ENCODE data around the gene MCF2L2.

The MCF2L2 gene

DNA sequence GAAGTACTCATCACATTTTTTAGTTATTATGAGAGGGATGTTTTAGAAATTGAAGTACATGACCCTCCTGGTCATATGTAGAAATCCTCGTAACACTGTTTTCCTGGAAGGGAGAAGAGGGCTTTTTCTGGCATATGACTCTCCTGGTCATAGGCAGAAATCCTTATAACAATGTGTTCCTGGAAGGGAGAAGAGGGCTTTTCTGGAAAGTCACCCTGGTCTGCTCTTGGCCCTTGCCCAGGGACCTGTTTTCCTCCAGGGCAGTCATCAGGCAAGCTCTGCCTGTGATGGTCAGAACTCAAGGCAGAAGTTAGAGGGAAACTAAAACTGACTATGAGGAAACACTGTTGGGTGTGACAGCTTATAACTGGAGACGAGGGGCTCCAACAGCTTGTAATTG is 293.6 kb downstream of the MCF2L2 start:
- ChIA-PET CTCF (interaction anchor here (1.3 to 1.9 kb wide), 2 partner anchors 10 to 13 kb away, joined by 3 to 7 read pairs; no protein-coding TSS in a partner anchor), POLR2A (no interaction called here)
- no peak for DNase-seq (ENCODE audit: low read depth, low spot score)
- H3K4me3 ChIP-seq (ENCODE audit: low read depth, low read length): no peak overlapping the region
- TF ChIP-seq, protein P1, sequence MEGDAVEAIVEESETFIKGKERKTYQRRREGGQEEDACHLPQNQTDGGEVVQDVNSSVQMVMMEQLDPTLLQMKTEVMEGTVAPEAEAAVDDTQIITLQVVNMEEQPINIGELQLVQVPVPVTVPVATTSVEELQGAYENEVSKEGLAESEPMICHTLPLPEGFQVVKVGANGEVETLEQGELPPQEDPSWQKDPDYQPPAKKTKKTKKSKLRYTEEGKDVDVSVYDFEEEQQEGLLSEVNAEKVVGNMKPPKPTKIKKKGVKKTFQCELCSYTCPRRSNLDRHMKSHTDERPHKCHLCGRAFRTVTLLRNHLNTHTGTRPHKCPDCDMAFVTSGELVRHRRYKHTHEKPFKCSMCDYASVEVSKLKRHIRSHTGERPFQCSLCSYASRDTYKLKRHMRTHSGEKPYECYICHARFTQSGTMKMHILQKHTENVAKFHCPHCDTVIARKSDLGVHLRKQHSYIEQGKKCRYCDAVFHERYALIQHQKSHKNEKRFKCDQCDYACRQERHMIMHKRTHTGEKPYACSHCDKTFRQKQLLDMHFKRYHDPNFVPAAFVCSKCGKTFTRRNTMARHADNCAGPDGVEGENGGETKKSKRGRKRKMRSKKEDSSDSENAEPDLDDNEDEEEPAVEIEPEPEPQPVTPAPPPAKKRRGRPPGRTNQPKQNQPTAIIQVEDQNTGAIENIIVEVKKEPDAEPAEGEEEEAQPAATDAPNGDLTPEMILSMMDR (IDR thresholded peaks at IDR 0.05; ENCODE audit: insufficient read depth, low read length, missing control alignments): no peak

DNA sequence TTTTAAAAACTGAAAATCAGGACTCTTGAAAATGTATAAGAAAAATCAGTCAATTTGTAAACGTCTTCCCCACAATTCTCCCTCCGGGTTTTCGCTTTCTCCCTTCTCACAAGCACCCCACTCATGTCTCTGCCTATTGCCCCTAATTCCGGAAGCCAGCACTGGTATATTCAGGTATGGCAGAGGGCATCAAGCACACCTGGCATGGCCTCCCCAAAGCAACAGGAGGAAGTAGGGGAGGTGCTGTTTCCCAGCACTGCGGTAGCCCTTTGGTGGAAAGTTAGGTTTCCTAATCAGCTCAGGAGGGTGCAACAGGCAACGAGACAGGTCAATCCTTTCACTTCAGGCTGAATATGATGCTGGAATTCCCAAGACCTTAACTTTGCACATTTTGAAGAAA is 296.0 kb downstream of the MCF2L2 start:
- CTCF ChIA-PET: interaction anchor here (0.9 to 1.3 kb wide), 6 partner anchors 8 to 256 kb away, joined by 3 to 5 read pairs (median 3); no protein-coding TSS in a partner anchor
- no peak for DNase-seq (ENCODE audit: low read depth, low spot score)
- POLR2A ChIA-PET: no interaction called here
- H3K4me3 ChIP-seq (ENCODE audit: low read depth, low read length): no peak overlapping the region
- TF ChIP-seq, protein P1 (IDR thresholded peaks at IDR 0.05; ENCODE audit: insufficient read depth, low read length, missing control alignments): no peak

DNA sequence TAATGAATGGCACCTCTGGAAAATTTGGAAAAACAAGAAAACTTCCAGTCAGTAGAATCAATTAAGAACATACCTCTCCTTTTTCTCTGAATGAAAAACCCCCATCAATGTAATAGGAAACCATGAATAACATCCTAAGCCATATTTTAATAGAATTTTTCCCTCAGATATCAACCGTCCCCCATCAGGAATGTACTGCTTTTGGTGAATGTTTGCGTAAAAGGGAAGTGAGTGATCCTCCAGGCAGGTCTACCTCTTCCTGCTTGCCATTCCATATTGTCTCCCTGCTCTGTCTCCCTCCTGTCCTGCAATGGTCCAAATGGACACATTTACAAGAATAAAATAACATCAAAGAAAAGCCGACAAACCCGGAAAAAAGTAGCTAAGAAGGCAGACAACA is 296.7 kb downstream of the MCF2L2 start:
- ChIA-PET CTCF (interaction anchor here (1.0 to 1.3 kb wide), 3 partner anchors 10 to 257 kb away, joined by 3 to 4 read pairs (median 3); no protein-coding TSS in a partner anchor), POLR2A (no interaction called here)
- no peak overlapping the region for H3K4me3 ChIP-seq (ENCODE audit: low read depth, low read length)
- no peak for DNase-seq (ENCODE audit: low read depth, low spot score)
- TF ChIP-seq, protein P1 (IDR thresholded peaks at IDR 0.05; ENCODE audit: insufficient read depth, low read length, missing control alignments): no peak

DNA sequence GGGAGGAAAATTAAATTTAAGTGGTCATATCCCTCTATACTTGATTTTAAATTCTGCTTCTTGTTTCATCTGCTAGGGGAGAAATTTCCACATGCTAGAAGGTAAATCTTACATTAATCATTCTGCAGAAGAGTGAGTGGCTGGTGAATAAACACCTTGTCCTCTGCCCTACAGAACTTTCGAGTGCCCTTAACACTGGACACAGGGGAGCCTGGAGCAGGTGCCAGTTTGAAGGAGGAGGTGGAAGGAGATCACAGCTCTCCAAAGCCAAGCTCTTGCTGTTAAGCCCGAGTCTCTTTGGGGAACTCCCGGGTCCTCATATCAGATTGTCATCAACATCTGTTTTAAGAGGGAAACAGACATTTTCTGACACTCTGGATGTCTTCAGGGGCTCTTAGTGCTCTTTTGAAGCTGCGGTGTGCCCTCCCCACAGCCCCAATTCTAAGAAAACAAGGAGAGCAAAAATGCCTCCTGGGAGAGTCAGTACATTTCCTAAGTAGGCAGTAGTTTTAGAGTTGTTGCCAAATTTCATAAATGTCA is 297.2 kb downstream of the MCF2L2 start:
- POLR2A ChIA-PET: no interaction called here
- CTCF ChIA-PET: interaction anchor here (0.6 to 1.1 kb wide), 3 partner anchors 8 to 253 kb away, joined by 3 read pairs; no protein-coding TSS in a partner anchor
- DNase-seq (ENCODE audit: low read depth, low spot score): no peak
- H3K4me3 ChIP-seq (ENCODE audit: low read depth, low read length): no peak overlapping the region
- TF ChIP-seq, protein P1 (IDR thresholded peaks at IDR 0.05; ENCODE audit: insufficient read depth, low read length, missing control alignments): no peak

DNA sequence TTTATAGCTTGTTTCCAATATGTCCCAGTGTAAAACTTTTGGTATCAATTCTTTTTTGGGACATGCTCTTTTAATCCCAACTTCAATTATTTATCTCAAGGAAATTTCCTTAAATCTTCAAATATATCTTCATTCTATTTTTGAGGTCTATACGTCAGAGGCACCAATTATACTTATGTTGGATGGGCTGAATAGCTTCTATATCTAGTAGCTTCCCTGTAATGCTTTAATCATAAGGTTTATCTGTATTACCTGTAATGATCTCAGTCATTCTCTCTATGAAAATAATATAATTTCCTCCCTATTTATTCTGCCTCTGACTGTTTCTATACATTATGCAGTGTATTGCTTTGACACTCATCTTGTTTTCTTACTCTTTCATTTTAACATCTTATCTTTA is 299.2 kb downstream of the MCF2L2 start:
- H3K4me3 ChIP-seq (ENCODE audit: low read depth, low read length): no peak overlapping the region
- ChIA-PET CTCF (interaction anchor here (1.4 to 1.5 kb wide), 2 partner anchors 55 to 257 kb away, joined by 4 to 7 read pairs; no protein-coding TSS in a partner anchor), POLR2A (no interaction called here)
- no peak for DNase-seq (ENCODE audit: low read depth, low spot score)
- TF ChIP-seq, protein P1 (IDR thresholded peaks at IDR 0.05; ENCODE audit: insufficient read depth, low read length, missing control alignments): no peak

DNA sequence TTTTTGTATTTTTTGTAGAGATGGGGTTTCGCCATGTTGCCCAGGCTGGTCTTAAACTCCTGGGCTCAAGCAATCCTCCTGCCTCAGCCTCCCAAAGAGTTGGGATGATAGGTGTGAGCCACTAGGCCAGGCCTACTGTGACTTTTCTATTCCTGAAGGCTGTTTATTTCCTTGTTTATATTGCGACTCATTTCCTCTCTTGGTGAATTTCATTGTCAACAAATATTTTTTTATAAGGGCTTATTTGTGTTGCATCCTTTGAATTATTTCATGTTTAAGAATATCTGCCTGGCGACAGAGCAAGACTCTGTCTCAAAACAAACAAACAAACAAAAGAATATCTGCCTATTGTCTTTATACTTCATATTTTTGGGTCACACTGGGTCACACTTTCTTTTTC is 299.7 kb downstream of the MCF2L2 start:
- DNase-seq (ENCODE audit: low read depth, low spot score): no peak
- ChIA-PET CTCF (interaction anchor here (1.4 to 1.5 kb wide), 2 partner anchors 55 to 258 kb away, joined by 4 to 7 read pairs; no protein-coding TSS in a partner anchor), POLR2A (no interaction called here)

More for the DNA sequence above, 299.7 kb downstream of the MCF2L2 start:
- TF ChIP-seq, protein P1 (IDR thresholded peaks at IDR 0.05; ENCODE audit: insufficient read depth, low read length, missing control alignments): no peak
- no peak overlapping the region for H3K4me3 ChIP-seq (ENCODE audit: low read depth, low read length)
